Myocyte (in vitro differentiated cells): ENCODE data around the gene USP31. TPM values are rescaled to one million over a fixed set of nuclear protein-coding genes. Genes with fewer than 3 reads are reported as not detected.
"Not testable (repeated sequence)": the region's sequence is repeated elsewhere in the genome, so short reads cannot be mapped to it uniquely, and the experiment has no call there.

Source experiments
- DNase-seq: peaks from one replicate; pipeline ENCODE4 v3.0.0-alpha.2; 2012; ENCODE audit warnings: low read depth
- total RNA-seq: library from RNA; depleted of rRNA; stranded (reverse); fragments of >200 nt; gene quantifications from 2 replicates; pipeline ENCODE4 v1.2.3, GENCODE V29; 2014

The USP31 gene
- total RNA-seq, 1 donor from 2014 or later: 4.9 TPM

GRCh38 chr16:23101012-23101550 is 48.2 kb downstream of the USP31 start:
- DNase-seq: no peak

DNA sequence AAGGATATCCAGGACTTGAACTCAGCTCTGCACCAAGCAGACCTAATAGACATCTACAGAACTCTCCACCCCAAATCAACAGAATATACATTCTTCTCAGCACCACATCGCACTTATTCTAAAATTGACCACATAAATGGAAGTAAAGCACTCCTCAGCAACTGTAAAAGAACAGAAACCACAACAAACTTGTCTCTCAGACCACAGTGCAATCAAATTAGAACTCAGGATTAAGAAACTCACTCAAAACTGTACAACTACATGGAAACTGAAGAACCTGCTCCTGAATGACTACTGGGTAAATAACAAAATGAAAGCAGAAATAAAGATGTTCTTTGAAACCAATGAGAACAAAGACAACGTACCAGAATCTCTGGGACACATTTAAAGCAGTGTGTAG is 52.8 kb downstream of the USP31 start:
- not testable (repeated sequence) for DNase-seq

DNA sequence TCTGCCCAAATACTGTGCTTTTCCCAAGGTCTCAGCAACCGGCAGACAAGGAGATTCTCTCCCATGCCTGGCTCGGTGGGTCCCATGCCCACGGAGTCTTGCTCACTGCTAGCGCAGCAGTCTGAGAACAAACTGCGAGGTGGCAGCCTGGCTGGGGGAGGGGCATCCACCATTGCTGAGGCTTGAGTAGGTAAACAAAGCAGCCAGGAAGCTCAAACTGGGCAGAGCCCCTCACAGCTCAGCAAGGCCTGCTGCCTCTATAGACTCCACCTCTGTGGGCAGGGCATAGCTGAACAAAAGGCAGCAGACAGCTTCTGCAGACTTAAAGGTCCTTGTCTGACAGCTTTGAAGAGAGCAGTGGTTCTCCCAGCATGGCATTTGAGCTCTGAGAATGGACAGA is 55.1 kb downstream of the USP31 start:
- DNase-seq: not testable (repeated sequence)

DNA sequence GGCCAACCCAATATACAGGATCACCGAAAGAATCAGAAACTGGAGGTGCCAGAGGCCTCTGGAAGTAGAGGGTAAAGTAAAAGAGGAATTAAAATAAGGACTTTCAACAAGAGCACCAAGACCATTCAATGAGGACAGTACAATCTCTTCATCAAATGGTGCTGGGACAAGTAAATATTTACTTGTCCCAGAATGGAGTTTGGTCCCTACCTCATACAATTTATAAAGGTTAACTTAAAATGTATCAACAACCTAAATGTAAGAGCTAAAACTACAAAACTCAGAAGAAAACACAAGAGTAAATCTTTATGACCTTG is 56.5 kb downstream of the USP31 start:
- no peak for DNase-seq

DNA sequence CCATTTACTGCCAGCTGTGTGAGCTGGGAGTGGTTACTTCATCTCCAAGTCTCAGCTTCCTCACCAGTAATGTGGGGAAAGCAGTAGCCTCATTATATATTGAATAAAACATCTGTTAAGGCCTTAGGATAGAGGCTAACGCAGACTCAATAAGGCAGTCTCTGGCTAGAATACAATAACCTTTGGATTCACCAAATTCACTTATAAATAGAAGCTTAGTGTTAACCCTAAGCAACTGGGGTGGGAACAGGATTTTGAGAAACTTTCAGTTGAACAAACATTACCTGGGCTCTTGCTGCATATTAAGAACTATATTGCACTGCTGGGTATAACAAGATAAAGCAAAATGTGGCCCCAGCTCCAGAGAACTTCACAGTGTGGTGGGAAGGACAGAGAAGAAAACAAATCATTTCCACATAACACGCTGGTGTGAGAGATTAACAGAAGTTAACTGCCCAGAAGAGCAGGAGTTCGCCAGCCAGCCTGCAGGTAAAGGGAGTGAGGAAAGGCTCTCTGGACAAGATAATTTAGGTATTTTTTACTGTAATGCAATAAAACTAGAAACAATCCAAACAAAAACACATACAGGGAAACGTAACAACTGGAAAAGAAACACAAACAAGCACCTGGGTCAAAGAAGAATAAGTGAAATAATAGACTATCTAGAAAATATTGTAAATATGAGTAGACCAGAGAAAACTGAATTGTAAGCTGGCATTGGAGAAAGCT is 57.0 kb downstream of the USP31 start:
- DNase-seq: no peak

DNA sequence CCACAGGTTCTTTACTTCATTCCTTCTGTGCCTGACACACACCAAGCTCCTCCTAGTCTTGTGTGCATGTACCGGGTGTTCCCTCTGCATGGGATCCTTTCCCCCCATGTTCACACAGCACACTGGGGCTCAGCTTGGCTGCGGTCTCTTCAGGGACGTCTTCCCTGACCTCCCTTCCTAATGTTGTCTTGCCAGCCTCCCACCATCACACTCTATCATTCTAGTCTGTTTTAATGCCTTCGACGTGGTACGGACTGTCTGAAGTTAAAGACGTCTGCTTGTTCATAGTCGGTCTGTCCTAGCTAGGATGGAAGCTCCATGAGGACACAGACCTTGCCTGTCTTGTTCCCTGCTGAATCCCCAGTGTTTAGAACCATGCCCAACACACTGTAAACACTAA is 60.1 kb downstream of the USP31 start:
- no peak for DNase-seq

DNA sequence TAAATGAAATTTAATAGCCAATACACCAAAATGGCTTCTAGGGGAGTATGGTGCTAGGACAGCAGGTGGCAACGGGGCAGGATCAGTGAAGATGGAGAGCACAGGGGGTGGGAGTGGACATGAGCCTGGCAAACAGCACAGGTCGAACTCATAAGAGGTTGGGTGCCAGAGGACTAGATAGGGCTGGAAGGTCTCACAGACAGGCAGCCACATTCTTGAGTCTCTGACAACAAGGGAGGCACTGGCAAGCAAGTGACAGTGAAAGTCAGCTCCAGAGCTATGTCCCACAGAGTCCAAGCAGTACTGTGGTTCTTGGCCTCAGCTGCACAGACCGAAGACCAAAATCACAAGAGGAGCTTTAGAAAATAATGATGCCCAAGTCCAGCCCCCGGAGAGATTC is 61.2 kb downstream of the USP31 start:
- DNase-seq: peak; percentile 4

DNA sequence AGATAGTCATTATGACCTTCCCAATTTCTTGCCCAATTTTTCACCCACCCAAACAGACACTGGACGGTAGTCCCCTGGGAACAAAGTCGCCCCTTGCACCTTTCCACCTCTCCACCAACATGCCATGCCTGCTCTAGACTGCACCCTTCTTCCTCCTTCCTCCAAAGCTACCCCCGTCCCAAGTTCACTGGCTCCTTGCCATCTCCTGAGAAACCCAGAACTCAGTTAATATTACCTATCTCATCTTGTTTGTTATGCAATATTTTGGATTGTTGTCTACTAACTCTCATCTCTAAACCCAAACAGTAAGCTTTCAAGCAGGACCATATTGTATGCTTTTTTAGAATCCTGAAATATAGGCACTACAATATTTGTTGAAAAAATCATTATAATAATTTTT is 63.3 kb downstream of the USP31 start:
- DNase-seq: no peak

- DNase-seq: peak; percentile 41
Measured at GRCh38 chr16:23082161-23082788, 67.0 kb downstream of the USP31 start.

DNA sequence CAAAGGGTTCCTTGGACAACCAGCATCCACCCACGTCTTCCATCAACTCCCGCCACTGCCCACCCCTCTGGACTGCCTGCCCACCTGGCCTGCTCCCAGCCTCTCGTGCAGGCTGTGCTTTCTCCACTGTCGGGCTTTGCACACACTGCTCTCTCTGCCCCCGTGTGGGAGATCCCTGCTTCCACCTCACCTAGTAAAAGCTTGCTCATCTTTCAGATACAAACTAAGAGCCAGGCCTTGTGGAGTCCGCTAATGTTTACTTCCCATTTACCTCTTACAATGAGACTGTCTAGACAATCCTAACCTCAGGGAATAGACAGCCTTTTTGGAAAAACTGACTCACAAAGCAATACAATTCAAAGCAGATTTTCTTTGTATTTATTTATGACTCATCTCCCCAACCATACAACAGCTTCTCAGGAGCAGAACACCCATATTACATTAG is 67.6 kb downstream of the USP31 start:
- no peak for DNase-seq

DNA sequence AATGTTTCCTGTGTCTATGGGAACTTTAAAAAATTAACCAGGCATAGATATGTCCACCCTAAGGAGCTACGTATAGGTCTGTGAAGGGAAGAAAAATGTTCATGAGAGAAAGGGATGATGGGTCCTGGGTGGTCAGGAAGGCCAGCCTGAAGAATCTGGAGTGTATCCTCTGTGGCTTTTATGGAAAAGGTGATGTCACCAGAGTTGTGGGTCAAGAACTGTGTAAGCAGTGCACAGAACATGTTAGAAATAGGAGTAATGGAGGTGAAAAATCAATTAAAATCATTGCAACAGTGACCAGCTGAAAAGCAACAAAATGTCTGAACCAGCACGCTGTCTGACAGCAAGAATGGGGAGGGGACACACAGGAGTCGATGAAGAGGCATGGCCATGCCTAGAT is 68.5 kb downstream of the USP31 start:
- DNase-seq: no peak

- no peak for DNase-seq
Measured at GRCh38 chr16:23080329-23080728, 68.9 kb downstream of the USP31 start.

DNA sequence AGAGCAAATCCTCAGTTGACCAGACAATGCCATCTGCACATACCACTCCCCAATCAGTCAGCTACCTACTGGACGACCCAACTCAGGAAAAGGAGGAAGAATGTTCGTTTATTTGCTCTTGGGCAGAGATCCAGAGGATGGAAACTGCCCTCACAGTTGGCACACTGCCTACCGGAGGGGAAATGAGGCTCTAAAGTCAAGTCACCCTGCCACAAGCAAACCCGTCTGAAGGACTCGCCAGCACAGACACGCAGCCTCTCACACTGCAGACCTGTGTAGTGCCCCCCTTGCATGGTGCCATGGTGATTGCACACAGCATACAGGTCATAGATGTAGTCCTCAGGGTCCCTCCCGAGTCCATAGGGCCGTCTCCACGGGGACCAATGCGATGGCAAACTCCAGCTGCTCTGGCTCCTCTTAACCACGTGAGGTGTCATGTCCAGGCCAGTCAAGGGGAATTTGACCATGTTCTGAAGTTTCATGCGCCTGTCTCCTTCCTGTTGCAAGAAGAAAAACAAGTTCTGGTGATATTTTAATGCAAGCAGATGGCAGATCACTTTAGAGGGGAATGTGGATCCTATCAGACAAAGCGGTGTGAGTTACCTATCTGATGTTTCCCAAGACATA is 69.5 kb downstream of the USP31 start:
- no peak for DNase-seq

- DNase-seq: no peak
Measured at GRCh38 chr16:23074423-23074822, 74.8 kb downstream of the USP31 start.

GRCh38 chr16:23072769-23073549 is 76.3 kb downstream of the USP31 start:
- no peak for DNase-seq

DNA sequence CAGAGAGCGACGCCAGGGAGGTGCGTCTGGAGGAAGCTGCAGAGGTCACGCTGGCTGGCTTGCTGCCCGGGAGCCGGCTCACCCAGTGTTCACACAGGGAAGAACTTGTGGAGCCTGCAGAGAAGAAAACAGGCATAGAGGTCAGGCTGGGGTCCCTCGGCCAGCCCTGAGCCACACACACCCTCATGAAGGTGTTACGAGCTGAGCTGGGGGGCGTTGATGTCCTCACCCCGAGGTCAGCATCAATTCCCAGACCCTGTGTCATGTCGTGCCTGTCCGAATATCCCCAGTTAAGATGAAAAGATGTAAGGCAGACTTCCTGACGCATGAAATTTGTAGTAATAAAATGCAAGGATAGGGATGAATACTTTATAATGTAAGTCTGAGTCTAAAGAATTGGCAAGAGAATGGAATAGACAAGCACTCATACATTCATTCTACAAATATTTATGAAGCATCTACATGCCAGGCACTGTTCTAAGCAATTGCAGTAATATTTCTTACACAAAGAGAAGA is 77.1 kb downstream of the USP31 start:
- no peak for DNase-seq

DNA sequence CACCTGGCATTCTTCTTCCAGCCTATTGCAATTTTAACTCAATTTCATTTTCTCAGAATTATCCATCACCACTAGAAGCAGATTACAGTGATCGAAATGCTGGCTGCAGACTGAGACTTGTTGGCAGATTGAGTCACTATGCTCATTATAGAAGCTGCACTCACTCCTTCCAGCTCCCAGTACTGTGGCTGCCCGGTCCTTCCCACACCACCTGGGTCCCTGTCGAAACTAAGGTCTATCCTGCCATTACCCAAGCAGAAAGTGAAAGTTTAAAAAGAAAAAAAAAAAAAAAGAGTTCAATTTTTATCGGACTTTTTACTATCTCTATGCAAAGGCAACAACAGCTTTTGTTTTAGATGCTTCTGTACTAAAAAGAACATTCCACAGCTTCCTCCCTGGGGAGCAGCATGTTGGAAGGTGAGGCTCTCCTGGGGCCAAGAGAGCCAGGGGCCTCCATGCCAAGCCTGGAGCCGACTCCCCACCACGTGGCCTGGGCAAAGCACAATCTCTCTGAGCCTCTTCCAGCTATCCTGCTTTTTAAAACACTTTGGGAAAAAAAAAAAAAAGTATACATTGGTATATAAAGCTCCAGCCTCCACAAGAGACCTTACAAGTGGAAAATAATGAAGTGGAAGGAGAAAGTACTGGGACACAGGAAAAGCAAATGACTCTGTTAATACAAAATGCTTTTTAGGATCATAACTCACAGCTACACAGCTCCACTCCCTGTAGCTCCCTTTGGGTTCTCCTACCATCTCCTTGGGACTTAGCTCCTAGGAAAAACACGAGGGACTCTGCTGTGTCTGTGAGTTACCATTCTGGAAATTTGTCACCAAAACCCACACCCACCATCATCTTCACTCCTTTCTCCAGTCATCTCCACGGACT is 77.8 kb downstream of the USP31 start:
- DNase-seq: peak; percentile 77

GRCh38 chr16:23069844-23070243 is 79.4 kb downstream of the USP31 start:
- no peak for DNase-seq

- DNase-seq: no peak
Measured at GRCh38 chr16:23068079-23068736, 81.0 kb downstream of the USP31 start.

- DNase-seq: no peak
Measured at GRCh38 chr16:23066676-23067075, 82.6 kb downstream of the USP31 start.
